HepG2 (cell line): Measurements from ENCODE around the gene TRMT10C.

ENCODE experiments used
- CTCF ChIP-seq: sonication (generic); formaldehyde crosslinking; IDR thresholded peaks from 2 replicates; pipeline ENCODE4 v1.5.0; 2020; ENCODE audit warnings: mild to moderate bottlenecking, missing genetic modification reagents, moderate library complexity
- ELF4 ChIP-seq: sonication (generic); formaldehyde crosslinking; IDR thresholded peaks from 2 replicates; pipeline ENCODE4 v1.5.0; 2020; ENCODE audit warnings: missing genetic modification reagents, mild to moderate bottlenecking, moderate library complexity, borderline replicate concordance
- EZH2 ChIP-seq: conservative IDR thresholded peaks from 2 replicates; pipeline ENCODE4 v1.6.1; 2012; ENCODE audit warnings: mild to moderate bottlenecking, low read depth, low read length, moderate library complexity
- JUND ChIP-seq: sonication (generic); formaldehyde crosslinking; IDR thresholded peaks from 2 replicates; pipeline ENCODE4 v1.8.0; 2022; ENCODE audit warnings: mild to moderate bottlenecking, missing genetic modification reagents
- MAX ChIP-seq: IDR thresholded peaks from 2 replicates; pipeline ENCODE4 v1.6.1; 2012; ENCODE audit warnings: inconsistent platforms
- POLR2AphosphoS5 ChIP-seq: IDR thresholded peaks from 2 replicates; pipeline ENCODE4 v1.6.1; 2012; ENCODE audit warnings: low read depth, low read length
- SALL2 ChIP-seq: sonication (generic); formaldehyde crosslinking; IDR thresholded peaks from 2 replicates; pipeline ENCODE4 v1.8.1; 2023; ENCODE audit warnings: mild to moderate bottlenecking, missing genetic modification reagents, inconsistent platforms
- STAT6 ChIP-seq: sonication (generic); formaldehyde crosslinking; IDR thresholded peaks from 2 replicates; pipeline ENCODE4 v1.4.0; 2020; ENCODE audit warnings: missing genetic modification reagents, mild to moderate bottlenecking, borderline replicate concordance
- TBL1XR1 ChIP-seq: fragments of 150-350 bp; IDR thresholded peaks from 2 replicates; pipeline ENCODE4 v1.6.1; 2014; ENCODE audit warnings: borderline replicate concordance, low read length; ENCODE audit not compliant: partially characterized antibody
- TCF7L2 ChIP-seq: IDR thresholded peaks from 2 replicates; pipeline ENCODE4 v1.6.1; 2011; ENCODE audit warnings: mild to moderate bottlenecking, low read depth, low read length, moderate library complexity
- ZBTB33 ChIP-seq: sonication (generic); formaldehyde crosslinking; IDR thresholded peaks from 2 replicates; pipeline ENCODE4 v1.4.0; 2020; ENCODE audit warnings: missing genetic modification reagents
- ZNF687 ChIP-seq: sonication (generic); formaldehyde crosslinking; IDR thresholded peaks from 2 replicates; pipeline ENCODE4 v1.5.1; 2020; ENCODE audit warnings: mild to moderate bottlenecking, missing genetic modification reagents, moderate library complexity
- ZNF770 ChIP-seq: sonication (generic); formaldehyde crosslinking; IDR thresholded peaks from 2 replicates; pipeline ENCODE4 v1.5.0; 2020; ENCODE audit warnings: mild to moderate bottlenecking, missing genetic modification reagents

- TF ChIP-seq STAT6 (CRISPR knock-in tag) (no peak), TCF7L2 (no peak), ELF4 (CRISPR knock-in tag) (no peak), EZH2 (no peak), CTCF (CRISPR knock-in tag) (no peak), ZBTB33 (CRISPR knock-in tag) (no peak), POLR2AphosphoS5 (no peak), SALL2 (CRISPR knock-in tag) (no peak), JUND (CRISPR knock-in tag) (no peak), TBL1XR1 (no peak), MAX (no peak), ZNF770 (CRISPR knock-in tag) (peak; percentile 83), ZNF687 (no peak)
These were observed 9.6 kb downstream of the TRMT10C start for GRCh38 chr3:101571028-101571895.
